ENCODE results near the gene IGSF5.

IGSF5 gene

GRCh38 chr21:39799178-39799577 lies 54.2 kb downstream of the IGSF5 start (continued):
- TF ChIP-seq PRDM2 (tag by site-specific recombination; IDR thresholded peaks at IDR 0.05; ENCODE audit: borderline replicate concordance): no peak
- TF ChIP-seq BCL11B (tag by site-specific recombination; IDR thresholded peaks at IDR 0.05; ENCODE audit: low read depth): no peak

GRCh38 chr21:39800311-39800710 lies 55.3 kb downstream of the IGSF5 start:
- H3K9me3 ChIP-seq (ENCODE audit: control insufficient read depth, insufficient read depth, low read depth, low read length): no peaks in the 10 kb centered on the region
- TF ChIP-seq ZNF664 (tag by site-specific recombination; IDR thresholded peaks at IDR 0.05) (no peak), ZNF266 (tag by site-specific recombination; IDR thresholded peaks at IDR 0.05; ENCODE audit: low read depth) (no peak)
- TF ChIP-seq, protein P1, sequence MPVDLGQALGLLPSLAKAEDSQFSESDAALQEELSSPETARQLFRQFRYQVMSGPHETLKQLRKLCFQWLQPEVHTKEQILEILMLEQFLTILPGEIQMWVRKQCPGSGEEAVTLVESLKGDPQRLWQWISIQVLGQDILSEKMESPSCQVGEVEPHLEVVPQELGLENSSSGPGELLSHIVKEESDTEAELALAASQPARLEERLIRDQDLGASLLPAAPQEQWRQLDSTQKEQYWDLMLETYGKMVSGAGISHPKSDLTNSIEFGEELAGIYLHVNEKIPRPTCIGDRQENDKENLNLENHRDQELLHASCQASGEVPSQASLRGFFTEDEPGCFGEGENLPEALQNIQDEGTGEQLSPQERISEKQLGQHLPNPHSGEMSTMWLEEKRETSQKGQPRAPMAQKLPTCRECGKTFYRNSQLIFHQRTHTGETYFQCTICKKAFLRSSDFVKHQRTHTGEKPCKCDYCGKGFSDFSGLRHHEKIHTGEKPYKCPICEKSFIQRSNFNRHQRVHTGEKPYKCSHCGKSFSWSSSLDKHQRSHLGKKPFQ (tag by site-specific recombination; IDR thresholded peaks at IDR 0.05): no peak
- CTCF ChIA-PET: interaction anchor here (0.6 to 1.1 kb wide), 3 partner anchors 11 to 321 kb away, joined by 3 read pairs; no protein-coding TSS in a partner anchor
- no peak overlapping the region for H3K27ac ChIP-seq (ENCODE audit: extremely low read depth, low read depth, low read length)
- POLR2A ChIA-PET: no interaction called here
- H3K4me3 ChIP-seq (ENCODE audit: low read depth, low read length): no peak overlapping the region
- no peaks in the 10 kb centered on the region for H3K4me1 ChIP-seq (ENCODE audit: control insufficient read depth, insufficient read depth, low read length)
- no peaks in the 10 kb centered on the region for H3K36me3 ChIP-seq (ENCODE audit: control insufficient read depth in 2 of 2, insufficient read depth in 1 of 2, low read length in 2 of 2)

- Histone ChIP-seq H3K4me3 (ENCODE audit: low read depth, low read length) (no peak overlapping the region), H3K4me1 (ENCODE audit: control insufficient read depth, insufficient read depth, low read length) (no peaks in the 10 kb centered on the region), H3K36me3 (ENCODE audit: control insufficient read depth in 2 of 2, insufficient read depth in 1 of 2, low read length in 2 of 2) (no peaks in the 10 kb centered on the region), H3K9me3 (ENCODE audit: control insufficient read depth, insufficient read depth, low read depth, low read length) (no peaks in the 10 kb centered on the region), H3K27ac (ENCODE audit: extremely low read depth, low read depth, low read length) (no peak overlapping the region)
- CTCF ChIA-PET: no interaction called here
- POLR2A ChIA-PET: no interaction called here
- TF ChIP-seq, protein P2, sequence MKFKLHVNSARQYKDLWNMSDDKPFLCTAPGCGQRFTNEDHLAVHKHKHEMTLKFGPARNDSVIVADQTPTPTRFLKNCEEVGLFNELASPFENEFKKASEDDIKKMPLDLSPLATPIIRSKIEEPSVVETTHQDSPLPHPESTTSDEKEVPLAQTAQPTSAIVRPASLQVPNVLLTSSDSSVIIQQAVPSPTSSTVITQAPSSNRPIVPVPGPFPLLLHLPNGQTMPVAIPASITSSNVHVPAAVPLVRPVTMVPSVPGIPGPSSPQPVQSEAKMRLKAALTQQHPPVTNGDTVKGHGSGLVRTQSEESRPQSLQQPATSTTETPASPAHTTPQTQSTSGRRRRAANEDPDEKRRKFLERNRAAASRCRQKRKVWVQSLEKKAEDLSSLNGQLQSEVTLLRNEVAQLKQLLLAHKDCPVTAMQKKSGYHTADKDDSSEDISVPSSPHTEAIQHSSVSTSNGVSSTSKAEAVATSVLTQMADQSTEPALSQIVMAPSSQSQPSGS (tag by site-specific recombination; IDR thresholded peaks at IDR 0.05; ENCODE audit: low read depth): no peak
- no peak for TF ChIP-seq ZNF830 (tag by site-specific recombination; IDR thresholded peaks at IDR 0.05; ENCODE audit: low read depth)
- TF ChIP-seq ZNF114 (tag by site-specific recombination; IDR thresholded peaks at IDR 0.05): no peak
- TF ChIP-seq, protein P1 (tag by site-specific recombination; IDR thresholded peaks at IDR 0.05): no peak
- no peak for TF ChIP-seq RBAK (tag by site-specific recombination; IDR thresholded peaks at IDR 0.05)
- no peak for TF ChIP-seq ZNF214 (tag by site-specific recombination; IDR thresholded peaks at IDR 0.05; ENCODE audit: borderline replicate concordance)
- TF ChIP-seq ZNF155 (tag by site-specific recombination; IDR thresholded peaks at IDR 0.05): no peak
- no peak for TF ChIP-seq ZBTB49 (tag by site-specific recombination; IDR thresholded peaks at IDR 0.05; ENCODE audit: low read depth)
- no peak for TF ChIP-seq ZNF707 (tag by site-specific recombination; IDR thresholded peaks at IDR 0.05)
- TF ChIP-seq ZBTB10 (tag by site-specific recombination; IDR thresholded peaks at IDR 0.05): no peak
These were observed 57.2 kb downstream of the IGSF5 start for GRCh38 chr21:39802217-39802616.
